ENCODE results near the gene ALDH8A1. TPM values are rescaled to one million over a fixed set of nuclear protein-coding genes. Genes with fewer than 3 reads are reported as not detected.

Gene ALDH8A1
- total and polyA plus RNA-seq, 10 of the 15 experiments (the other 5 are each of a cell fraction or from before 2014, with no cell fraction given) = 0.13 to 1.8 (median 0.62) TPM; not detected in 3

GRCh38 chr6:134951494-134952263 is 1.8 kb upstream of the ALDH8A1 start:
- TF ChIP-seq ZZZ3 (IDR thresholded peaks at IDR 0.05; ENCODE audit: control insufficient read depth, insufficient read length, low read depth) = no peak
- TF ChIP-seq IRF3 (IDR thresholded peaks at IDR 0.05) = no peak
- TF ChIP-seq E2F4 (IDR thresholded peaks at IDR 0.05; ENCODE audit: low read depth, low read length) = no peak
- TF ChIP-seq CUX1 (IDR thresholded peaks at IDR 0.05; ENCODE audit: insufficient replicate concordance, low read depth, low read length) = no peak
- TF ChIP-seq JUNB (IDR thresholded peaks at IDR 0.05) = no peak
- no peak for TF ChIP-seq CBX5 (IDR thresholded peaks at IDR 0.05; ENCODE audit: low read depth)
- no peak for TF ChIP-seq CHD2 (IDR thresholded peaks at IDR 0.05; ENCODE audit: borderline replicate concordance, low read depth, low read length)
- no peak for TF ChIP-seq SMC3 (IDR thresholded peaks at IDR 0.05; ENCODE audit: borderline replicate concordance, low read length)
- no peak for TF ChIP-seq RCOR1 (conservative IDR thresholded peaks at IDR 0.05; ENCODE audit: low read depth, low read length)
- H3K36me3 ChIP-seq (ENCODE audit: control insufficient read depth in 2 of 2, insufficient read depth in 2 of 2, low read length in 1 of 2) = no peaks in the 10 kb centered on the region
- H3K9me3 ChIP-seq (replicated peaks; ENCODE audit: control insufficient read depth, insufficient read depth, low read length) = no peaks in the 10 kb centered on the region
- no peaks in the 10 kb centered on the region for H3K79me2 ChIP-seq (ENCODE audit: control insufficient read depth, insufficient read depth, low read length)
- intact Hi-C loops (cut with micrococcal nuclease; ENCODE audit: unreplicated experiment) = loop anchor here (10.0 kb wide), 1 partner anchor 483 kb away; no protein-coding TSS in a partner anchor
- CTCF ChIA-PET = interaction anchor here (3.7 kb wide), 1 partner anchor 11 kb away, joined by 20 read pairs; no protein-coding TSS in a partner anchor
- no peak overlapping the region for H3K27ac ChIP-seq (ENCODE audit: control insufficient read depth, insufficient read depth)
- SMC1A ChIA-PET (ENCODE audit: uncharacterized antibody, unreplicated experiment) = no interaction called here
- no peak overlapping the region for H3K4me3 ChIP-seq
- no peak overlapping the region for H3K9ac ChIP-seq (ENCODE audit: control insufficient read depth, insufficient read depth, low read length)
- BruUV-seq (replicated peaks) = no TSS peak
- WGBS (ENCODE audit: insufficient coverage, insufficient replicate concordance, low lambda C conversion rate, missing lambda C conversion rate) = 73% methylated on average over 13 of the region's 13 CpGs
- no peak for DNase-seq (ENCODE audit: low read depth, low spot score)
- in situ Hi-C loops (cut with MboI) = no loop called here
- RAD21 ChIA-PET (ENCODE audit: unreplicated experiment) = no interaction called here
- no peaks in the 10 kb centered on the region for H3K27me3 ChIP-seq (replicated peaks in 1 of 2; ENCODE audit: control insufficient read depth in 2 of 2, insufficient read depth in 2 of 2, low read length in 1 of 2)
- H2AFZ ChIP-seq (ENCODE audit: control insufficient read depth, low read depth, low read length) = no peak overlapping the region
- no peaks in the 10 kb centered on the region for H4K20me1 ChIP-seq (ENCODE audit: control insufficient read depth, insufficient read depth)
- no peaks in the 10 kb centered on the region for H3K4me1 ChIP-seq (ENCODE audit: control insufficient read depth, insufficient read depth, low read length)
- ATAC-seq = no peak; the same call in 2 of the 3 replicates
- H3K4me2 ChIP-seq (ENCODE audit: control insufficient read depth, insufficient read depth) = no peak overlapping the region
- FAIRE-seq = no peak
- POLR2A ChIA-PET = no interaction called here
